ENCODE measurements around the gene RPH3AL.

- TF ChIP-seq, protein P1, sequence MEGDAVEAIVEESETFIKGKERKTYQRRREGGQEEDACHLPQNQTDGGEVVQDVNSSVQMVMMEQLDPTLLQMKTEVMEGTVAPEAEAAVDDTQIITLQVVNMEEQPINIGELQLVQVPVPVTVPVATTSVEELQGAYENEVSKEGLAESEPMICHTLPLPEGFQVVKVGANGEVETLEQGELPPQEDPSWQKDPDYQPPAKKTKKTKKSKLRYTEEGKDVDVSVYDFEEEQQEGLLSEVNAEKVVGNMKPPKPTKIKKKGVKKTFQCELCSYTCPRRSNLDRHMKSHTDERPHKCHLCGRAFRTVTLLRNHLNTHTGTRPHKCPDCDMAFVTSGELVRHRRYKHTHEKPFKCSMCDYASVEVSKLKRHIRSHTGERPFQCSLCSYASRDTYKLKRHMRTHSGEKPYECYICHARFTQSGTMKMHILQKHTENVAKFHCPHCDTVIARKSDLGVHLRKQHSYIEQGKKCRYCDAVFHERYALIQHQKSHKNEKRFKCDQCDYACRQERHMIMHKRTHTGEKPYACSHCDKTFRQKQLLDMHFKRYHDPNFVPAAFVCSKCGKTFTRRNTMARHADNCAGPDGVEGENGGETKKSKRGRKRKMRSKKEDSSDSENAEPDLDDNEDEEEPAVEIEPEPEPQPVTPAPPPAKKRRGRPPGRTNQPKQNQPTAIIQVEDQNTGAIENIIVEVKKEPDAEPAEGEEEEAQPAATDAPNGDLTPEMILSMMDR (IDR thresholded peaks at IDR 0.05), result no peak
- no peak for TF ChIP-seq POLR2A (IDR thresholded peaks at IDR 0.05)
Observed at GRCh38 chr17:343875-344752, 8.5 kb downstream of the RPH3AL start.
